ENCODE data around the gene SEMG1. TPM values are rescaled to one million over a fixed set of nuclear protein-coding genes. Genes with fewer than 3 reads are reported as not detected.

The SEMG1 gene
- total RNA-seq, 4 donors from 2014 or later: not detected

DNA sequence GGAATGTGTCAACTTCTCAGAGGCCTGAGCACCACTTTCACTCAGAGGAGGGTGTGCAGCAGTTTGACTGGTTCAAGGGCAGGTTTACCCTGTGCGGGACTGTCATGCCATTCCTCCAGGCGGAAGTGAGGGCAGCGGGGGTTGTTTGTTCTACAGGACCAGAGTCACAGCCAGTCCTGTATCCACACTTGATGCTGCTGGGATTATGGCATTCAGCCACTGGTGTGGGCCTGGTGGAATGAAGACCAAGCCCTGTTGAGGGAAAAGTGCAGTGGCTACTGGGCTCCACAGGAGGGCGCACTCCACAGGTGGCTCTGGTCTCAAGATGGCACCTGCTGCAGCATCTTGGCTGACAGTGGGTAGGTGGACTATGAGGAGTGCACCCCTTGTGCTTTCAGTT, 29.2 kb downstream of the SEMG1 start:
- no peak for DNase-seq (ENCODE audit: low spot score in 2 of 2)
- H3K27ac ChIP-seq: no peak overlapping the region
- no peaks in the 10 kb centered on the region for H3K36me3 ChIP-seq
- peaks cover 0 to 22% (median 5%) of the 10 kb centered on the region in 4 donors for H3K9me3 ChIP-seq
- 66 to 81% methylated on average over 4 of the region's 4 CpGs for WGBS, 2 donors
- no peak overlapping the region for H3K4me3 ChIP-seq
- no peaks in the 10 kb centered on the region for H3K27me3 ChIP-seq
- H3K4me1 ChIP-seq: no peaks in the 10 kb centered on the region
- TF ChIP-seq POLR2A (IDR thresholded peaks at IDR 0.05) (no peak), EP300 (IDR thresholded peaks at IDR 0.05) (no peak)
- TF ChIP-seq, protein P1, sequence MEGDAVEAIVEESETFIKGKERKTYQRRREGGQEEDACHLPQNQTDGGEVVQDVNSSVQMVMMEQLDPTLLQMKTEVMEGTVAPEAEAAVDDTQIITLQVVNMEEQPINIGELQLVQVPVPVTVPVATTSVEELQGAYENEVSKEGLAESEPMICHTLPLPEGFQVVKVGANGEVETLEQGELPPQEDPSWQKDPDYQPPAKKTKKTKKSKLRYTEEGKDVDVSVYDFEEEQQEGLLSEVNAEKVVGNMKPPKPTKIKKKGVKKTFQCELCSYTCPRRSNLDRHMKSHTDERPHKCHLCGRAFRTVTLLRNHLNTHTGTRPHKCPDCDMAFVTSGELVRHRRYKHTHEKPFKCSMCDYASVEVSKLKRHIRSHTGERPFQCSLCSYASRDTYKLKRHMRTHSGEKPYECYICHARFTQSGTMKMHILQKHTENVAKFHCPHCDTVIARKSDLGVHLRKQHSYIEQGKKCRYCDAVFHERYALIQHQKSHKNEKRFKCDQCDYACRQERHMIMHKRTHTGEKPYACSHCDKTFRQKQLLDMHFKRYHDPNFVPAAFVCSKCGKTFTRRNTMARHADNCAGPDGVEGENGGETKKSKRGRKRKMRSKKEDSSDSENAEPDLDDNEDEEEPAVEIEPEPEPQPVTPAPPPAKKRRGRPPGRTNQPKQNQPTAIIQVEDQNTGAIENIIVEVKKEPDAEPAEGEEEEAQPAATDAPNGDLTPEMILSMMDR (IDR thresholded peaks at IDR 0.05): no peak

DNA sequence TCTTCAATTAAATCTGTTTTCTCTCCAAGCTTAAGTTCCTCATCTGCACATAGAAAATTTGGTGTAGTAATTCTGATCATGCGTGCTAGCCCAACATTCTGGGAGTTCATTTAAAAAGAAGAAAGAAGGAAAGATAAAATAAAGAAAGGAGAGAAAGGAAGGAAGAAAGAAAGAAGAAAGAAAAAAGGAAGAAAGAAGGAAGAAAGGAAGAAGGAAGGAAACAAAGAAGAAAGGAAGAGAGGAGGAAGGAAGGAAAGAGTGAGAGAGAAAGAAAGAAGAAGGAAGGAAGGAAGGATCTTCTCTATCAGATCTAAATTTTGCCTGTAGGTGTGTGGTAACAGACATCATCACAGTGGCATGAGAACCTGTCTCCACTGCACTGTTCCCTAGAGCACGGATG, 31.3 kb downstream of the SEMG1 start:
- WGBS, 2 donors: 92 to 93% methylated on average over 2 of the region's 2 CpGs
- H3K36me3 ChIP-seq: no peaks in the 10 kb centered on the region
- no peaks in the 10 kb centered on the region for H3K4me1 ChIP-seq
- DNase-seq (ENCODE audit: low spot score in 2 of 2): no peak
- no peak overlapping the region for H3K4me3 ChIP-seq
- no peak overlapping the region for H3K27ac ChIP-seq
- peaks cover 0 to 22% (median 5%) of the 10 kb centered on the region in 4 donors for H3K9me3 ChIP-seq
- TF ChIP-seq POLR2A (IDR thresholded peaks at IDR 0.05): no peak
- no peak for TF ChIP-seq EP300 (IDR thresholded peaks at IDR 0.05)
- TF ChIP-seq, protein P1 (IDR thresholded peaks at IDR 0.05): no peak
- H3K27me3 ChIP-seq: no peaks in the 10 kb centered on the region

DNA sequence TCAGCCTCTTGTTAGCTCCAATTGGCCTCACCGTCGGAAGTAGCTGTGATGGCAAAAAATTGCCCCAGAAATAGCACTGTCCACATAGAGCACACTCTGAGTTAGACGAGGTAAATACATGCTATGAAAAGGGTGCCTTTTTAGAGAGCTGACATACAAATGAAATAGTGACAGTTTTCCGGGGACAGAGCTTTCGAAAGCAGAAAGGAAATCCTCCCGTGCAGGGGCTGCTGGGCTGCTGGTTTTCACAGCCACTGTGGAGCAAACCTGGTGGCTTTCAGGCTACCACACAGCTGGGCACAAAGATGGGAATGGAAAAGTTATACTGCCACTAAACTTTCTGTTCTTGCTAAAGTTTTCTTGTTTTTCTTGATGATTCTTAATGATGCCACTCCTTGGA, 39.3 kb downstream of the SEMG1 start:
- no peaks in the 10 kb centered on the region for H3K9me3 ChIP-seq
- TF ChIP-seq POLR2A (IDR thresholded peaks at IDR 0.05) (no peak), EP300 (IDR thresholded peaks at IDR 0.05) (no peak)
- TF ChIP-seq, protein P1 (IDR thresholded peaks at IDR 0.05): no peak
- no peaks in the 10 kb centered on the region for H3K4me1 ChIP-seq
- no peaks in the 10 kb centered on the region for H3K27me3 ChIP-seq
- no peak overlapping the region for H3K27ac ChIP-seq
- no peak overlapping the region for H3K4me3 ChIP-seq
- 37 to 46% methylated on average over 6 of the region's 6 CpGs for WGBS, 2 donors
- DNase-seq (ENCODE audit: low spot score in 2 of 2): no peak
- H3K36me3 ChIP-seq: no peaks in the 10 kb centered on the region

DNA sequence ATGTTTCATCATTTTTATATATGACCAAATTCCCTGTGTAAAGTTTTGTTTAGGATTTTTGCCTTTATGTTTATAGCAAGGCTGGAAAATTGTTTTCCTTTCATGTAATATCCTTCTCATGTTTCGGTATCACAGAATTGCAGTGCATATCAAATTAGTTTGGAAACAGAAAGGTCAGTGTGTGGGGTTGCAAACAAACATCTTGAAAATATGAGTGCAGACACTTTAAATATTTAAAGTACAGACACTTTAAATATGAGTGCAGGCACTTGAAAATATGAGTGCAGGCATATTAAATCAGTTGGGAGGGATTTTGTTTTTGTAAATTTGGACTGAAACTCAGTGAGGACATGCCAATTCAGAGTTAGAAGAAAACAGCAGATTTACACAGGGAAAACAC, 41.0 kb downstream of the SEMG1 start:
- Histone ChIP-seq H3K36me3 (no peaks in the 10 kb centered on the region), H3K4me3 (no peak overlapping the region), H3K27me3 (no peaks in the 10 kb centered on the region), H3K4me1 (no peaks in the 10 kb centered on the region), H3K9me3 (no peaks in the 10 kb centered on the region), H3K27ac (no peak overlapping the region)
- TF ChIP-seq, protein P1 (IDR thresholded peaks at IDR 0.05): no peak
- no peak for TF ChIP-seq POLR2A (IDR thresholded peaks at IDR 0.05)
- no peak for TF ChIP-seq EP300 (IDR thresholded peaks at IDR 0.05)
- 27 to 32% methylated on average over 1 of the region's 1 CpG for WGBS, 2 donors
- no peak for DNase-seq (ENCODE audit: low spot score in 2 of 2)

DNA sequence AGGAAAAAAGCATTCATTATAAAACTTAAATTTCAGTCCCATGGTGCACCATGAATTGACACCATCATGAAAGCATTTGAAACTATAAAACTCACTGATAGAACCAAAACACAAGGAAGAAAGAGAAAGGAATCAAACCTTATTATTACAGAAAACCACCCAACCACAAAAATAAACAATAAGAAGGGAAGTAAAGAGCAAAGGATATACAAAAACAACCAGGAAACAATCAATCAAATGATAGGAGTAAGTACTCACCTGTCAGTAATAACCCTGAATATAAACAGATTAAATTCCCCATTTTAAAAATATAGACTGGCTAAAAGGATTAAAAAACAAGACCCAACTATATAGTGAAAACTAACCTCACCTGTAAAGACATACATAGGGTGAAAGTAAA, 41.8 kb downstream of the SEMG1 start:
- H3K4me3 ChIP-seq: no peak overlapping the region
- no peaks in the 10 kb centered on the region for H3K36me3 ChIP-seq
- peaks cover 0 to under 1% (median 0%) of the 10 kb centered on the region in 4 donors for H3K4me1 ChIP-seq
- no peak overlapping the region for H3K27ac ChIP-seq
- no peak for DNase-seq (ENCODE audit: low spot score in 2 of 2)
- no peaks in the 10 kb centered on the region for H3K27me3 ChIP-seq
- no peaks in the 10 kb centered on the region for H3K9me3 ChIP-seq
- TF ChIP-seq POLR2A (IDR thresholded peaks at IDR 0.05) (no peak), EP300 (IDR thresholded peaks at IDR 0.05) (no peak)
- TF ChIP-seq, protein P1 (IDR thresholded peaks at IDR 0.05): no peak

Measured in tibial nerve (tissue), 4 donors.